Liver (tissue), 3 donors: Measurements from ENCODE around the gene C12orf75.

ENCODE experiments used
- EGR1 ChIP-seq, 2 donors: IDR thresholded peaks; 2 replicates each; pipeline ENCODE4 v1.6.1; 2016 to 2018; ENCODE audit warnings: antibody characterized with exemption in 2 of 2, low read depth in 2 of 2
- FOXA1 ChIP-seq: IDR thresholded peaks from 2 replicates; pipeline ENCODE4 v1.6.1; 2016; ENCODE audit warnings: antibody characterized with exemption
- GABPA ChIP-seq, 2 donors: IDR thresholded peaks in 1 of 2; conservative IDR thresholded peaks in 1 of 2; 2 replicates each; pipeline ENCODE4 v1.6.1; 2016; ENCODE audit warnings: antibody characterized with exemption in 2 of 2, mild to moderate bottlenecking in 1 of 2, moderate library complexity in 1 of 2
- HNF4G ChIP-seq: IDR thresholded peaks from 2 replicates; pipeline ENCODE4 v1.6.1; 2016; ENCODE audit warnings: antibody characterized with exemption
- JUND ChIP-seq, 2 donors: IDR thresholded peaks; 2 replicates each; pipeline ENCODE4 v1.6.1; 2016; ENCODE audit warnings: antibody characterized with exemption in 2 of 2
- NR2F2 ChIP-seq: IDR thresholded peaks from 2 replicates; pipeline ENCODE4 v1.6.1; 2016; ENCODE audit warnings: antibody characterized with exemption
- RAD21 ChIP-seq, 2 donors: IDR thresholded peaks; 2 replicates each; pipeline ENCODE4 v1.6.1; 2016; ENCODE audit warnings: antibody characterized with exemption in 2 of 2, mild to moderate bottlenecking in 2 of 2
- TAF1 ChIP-seq: conservative IDR thresholded peaks from 2 replicates; pipeline ENCODE4 v1.6.1; 2016; ENCODE audit warnings: antibody characterized with exemption, mild to moderate bottlenecking
- YY1 ChIP-seq: IDR thresholded peaks from 2 replicates; pipeline ENCODE4 v1.6.1; 2016; ENCODE audit warnings: antibody characterized with exemption, mild to moderate bottlenecking
- TF ChIP-seq, protein P1 (sequence below): fragments of 150-350 bp; IDR thresholded peaks from 2 replicates; pipeline ENCODE4 v1.5.1; 2017; ENCODE audit warnings: improper control_type of control experiment, low read depth, low read length; ENCODE audit not compliant: missing input control
- TF ChIP-seq, protein P2 (sequence below): IDR thresholded peaks from 2 replicates; pipeline ENCODE4 v1.6.1; 2016; ENCODE audit warnings: antibody characterized with exemption, mild to moderate bottlenecking
- TF ChIP-seq, protein P3 (sequence below): IDR thresholded peaks from 2 replicates; pipeline ENCODE4 v1.6.1; 2016; ENCODE audit warnings: antibody characterized with exemption
- TF ChIP-seq, protein P4 (sequence below): IDR thresholded peaks from 2 replicates; pipeline ENCODE4 v1.6.1; 2016; ENCODE audit warnings: antibody characterized with exemption
- donor health status: healthy.
- donor health status: healthy.

DNA sequence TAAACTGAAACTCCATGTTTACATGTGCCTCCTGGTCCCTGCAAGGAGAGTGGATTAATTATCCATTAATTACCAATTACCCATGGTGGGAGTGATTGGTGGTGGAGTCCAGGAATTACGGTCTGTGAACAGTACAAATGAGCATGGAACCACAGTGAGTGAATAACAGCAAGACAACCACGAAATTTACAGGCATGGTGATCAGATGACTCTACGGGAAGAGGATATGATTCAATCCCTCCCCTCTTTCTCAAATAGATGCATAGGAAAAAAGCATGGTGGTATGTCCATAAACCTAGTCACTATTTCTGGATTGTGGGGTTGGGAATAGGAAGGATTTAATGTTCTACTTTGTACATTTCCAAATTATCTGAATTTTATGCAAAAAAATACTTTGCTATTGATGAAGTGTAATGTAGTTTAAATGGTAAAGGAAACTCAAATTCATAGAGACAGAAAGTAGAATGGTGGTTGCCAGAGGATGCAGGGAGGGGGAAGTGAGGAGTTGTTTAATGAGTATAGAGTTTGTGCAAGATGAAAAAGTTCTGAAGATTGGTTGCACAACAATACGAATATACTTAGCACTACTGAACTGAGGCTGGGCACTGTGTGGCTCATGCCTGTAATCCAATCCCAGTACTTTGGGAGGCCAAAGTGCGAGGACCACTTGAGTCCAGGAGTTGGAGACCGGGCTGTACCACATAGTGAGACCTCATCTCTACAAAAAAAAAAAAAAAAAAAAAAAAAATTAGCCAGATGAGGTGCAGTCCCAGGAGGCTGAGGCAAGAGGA, 41.2 kb upstream of the C12orf75 start:
- TF ChIP-seq, protein P1, sequence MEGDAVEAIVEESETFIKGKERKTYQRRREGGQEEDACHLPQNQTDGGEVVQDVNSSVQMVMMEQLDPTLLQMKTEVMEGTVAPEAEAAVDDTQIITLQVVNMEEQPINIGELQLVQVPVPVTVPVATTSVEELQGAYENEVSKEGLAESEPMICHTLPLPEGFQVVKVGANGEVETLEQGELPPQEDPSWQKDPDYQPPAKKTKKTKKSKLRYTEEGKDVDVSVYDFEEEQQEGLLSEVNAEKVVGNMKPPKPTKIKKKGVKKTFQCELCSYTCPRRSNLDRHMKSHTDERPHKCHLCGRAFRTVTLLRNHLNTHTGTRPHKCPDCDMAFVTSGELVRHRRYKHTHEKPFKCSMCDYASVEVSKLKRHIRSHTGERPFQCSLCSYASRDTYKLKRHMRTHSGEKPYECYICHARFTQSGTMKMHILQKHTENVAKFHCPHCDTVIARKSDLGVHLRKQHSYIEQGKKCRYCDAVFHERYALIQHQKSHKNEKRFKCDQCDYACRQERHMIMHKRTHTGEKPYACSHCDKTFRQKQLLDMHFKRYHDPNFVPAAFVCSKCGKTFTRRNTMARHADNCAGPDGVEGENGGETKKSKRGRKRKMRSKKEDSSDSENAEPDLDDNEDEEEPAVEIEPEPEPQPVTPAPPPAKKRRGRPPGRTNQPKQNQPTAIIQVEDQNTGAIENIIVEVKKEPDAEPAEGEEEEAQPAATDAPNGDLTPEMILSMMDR = no peak
- TF ChIP-seq GABPA (IDR thresholded peaks at IDR 0.05 in 1 of 2, conservative IDR thresholded peaks at IDR 0.05 in 1 of 2) (no peak), FOXA1 (no peak), YY1 (no peak), TAF1 (no peak), EGR1 (IDR thresholded peaks at IDR 0.05; ENCODE audit: low read depth in 2 of 2) (no peak), RAD21 (IDR thresholded peaks at IDR 0.05) (no peak), JUND (IDR thresholded peaks at IDR 0.05) (no peak), HNF4G (no peak), NR2F2 (no peak)
- TF ChIP-seq, protein P2, sequence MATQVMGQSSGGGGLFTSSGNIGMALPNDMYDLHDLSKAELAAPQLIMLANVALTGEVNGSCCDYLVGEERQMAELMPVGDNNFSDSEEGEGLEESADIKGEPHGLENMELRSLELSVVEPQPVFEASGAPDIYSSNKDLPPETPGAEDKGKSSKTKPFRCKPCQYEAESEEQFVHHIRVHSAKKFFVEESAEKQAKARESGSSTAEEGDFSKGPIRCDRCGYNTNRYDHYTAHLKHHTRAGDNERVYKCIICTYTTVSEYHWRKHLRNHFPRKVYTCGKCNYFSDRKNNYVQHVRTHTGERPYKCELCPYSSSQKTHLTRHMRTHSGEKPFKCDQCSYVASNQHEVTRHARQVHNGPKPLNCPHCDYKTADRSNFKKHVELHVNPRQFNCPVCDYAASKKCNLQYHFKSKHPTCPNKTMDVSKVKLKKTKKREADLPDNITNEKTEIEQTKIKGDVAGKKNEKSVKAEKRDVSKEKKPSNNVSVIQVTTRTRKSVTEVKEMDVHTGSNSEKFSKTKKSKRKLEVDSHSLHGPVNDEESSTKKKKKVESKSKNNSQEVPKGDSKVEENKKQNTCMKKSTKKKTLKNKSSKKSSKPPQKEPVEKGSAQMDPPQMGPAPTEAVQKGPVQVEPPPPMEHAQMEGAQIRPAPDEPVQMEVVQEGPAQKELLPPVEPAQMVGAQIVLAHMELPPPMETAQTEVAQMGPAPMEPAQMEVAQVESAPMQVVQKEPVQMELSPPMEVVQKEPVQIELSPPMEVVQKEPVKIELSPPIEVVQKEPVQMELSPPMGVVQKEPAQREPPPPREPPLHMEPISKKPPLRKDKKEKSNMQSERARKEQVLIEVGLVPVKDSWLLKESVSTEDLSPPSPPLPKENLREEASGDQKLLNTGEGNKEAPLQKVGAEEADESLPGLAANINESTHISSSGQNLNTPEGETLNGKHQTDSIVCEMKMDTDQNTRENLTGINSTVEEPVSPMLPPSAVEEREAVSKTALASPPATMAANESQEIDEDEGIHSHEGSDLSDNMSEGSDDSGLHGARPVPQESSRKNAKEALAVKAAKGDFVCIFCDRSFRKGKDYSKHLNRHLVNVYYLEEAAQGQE = no peak
- TF ChIP-seq, protein P3, sequence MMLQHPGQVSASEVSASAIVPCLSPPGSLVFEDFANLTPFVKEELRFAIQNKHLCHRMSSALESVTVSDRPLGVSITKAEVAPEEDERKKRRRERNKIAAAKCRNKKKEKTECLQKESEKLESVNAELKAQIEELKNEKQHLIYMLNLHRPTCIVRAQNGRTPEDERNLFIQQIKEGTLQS = no peak
- TF ChIP-seq, protein P4, sequence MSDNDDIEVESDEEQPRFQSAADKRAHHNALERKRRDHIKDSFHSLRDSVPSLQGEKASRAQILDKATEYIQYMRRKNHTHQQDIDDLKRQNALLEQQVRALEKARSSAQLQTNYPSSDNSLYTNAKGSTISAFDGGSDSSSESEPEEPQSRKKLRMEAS = no peak
